CD14-positive monocyte (primary cell): Measurements from ENCODE around the gene GNAS. TPM values are rescaled to one million over a fixed set of nuclear protein-coding genes. Genes with fewer than 3 reads are reported as not detected.
A peak's percentile ranks its signal among the peaks of the same experiment; 100 is the strongest.

ENCODE experiments used
- DNase-seq, 3 donors: peaks; one replicate each; pipeline ENCODE4 v3.0.0-alpha.2; 2011 to 2022
- H2AFZ ChIP-seq: 2 replicates; pipeline ENCODE4 v1.6.0; 2012; ENCODE audit warnings: mild to moderate bottlenecking, low read depth, low read length, inconsistent platforms; ENCODE audit not compliant: insufficient read depth, poor library complexity, severe bottlenecking
- H3K27ac ChIP-seq, 2 donors: 1 replicate in 1 of 2; 2 replicates in 1 of 2; pipeline ENCODE4 v1.5.1; 2012 to 2013; ENCODE audit warnings: low read length in 2 of 2, control low read depth in 1 of 2, inconsistent platforms in 1 of 2, low read depth in 1 of 2, mild to moderate bottlenecking in 1 of 2
- H3K27me3 ChIP-seq, 2 donors: one replicate each; pipeline versions ENCODE4 v1.6.0 to v1.6.1; 2011 to 2013; ENCODE audit warnings: low read length in 2 of 2; ENCODE audit not compliant: control insufficient read depth in 2 of 2, insufficient read depth in 2 of 2
- H3K36me3 ChIP-seq, 2 donors: replicated peaks in 1 of 2; 1 replicate in 1 of 2; 2 replicates in 1 of 2; pipeline versions ENCODE4 v1.5.1 to v1.6.1; 2012 to 2013; ENCODE audit warnings: low read length in 2 of 2, control low read depth in 1 of 2, inconsistent platforms in 1 of 2, mild to moderate bottlenecking in 1 of 2; ENCODE audit not compliant: insufficient read depth in 2 of 2, control insufficient read depth in 1 of 2
- H3K4me1 ChIP-seq, 2 donors: 1 replicate in 1 of 2; 2 replicates in 1 of 2; pipeline versions ENCODE4 v1.5.1 to v1.6.1; 2012 to 2013; ENCODE audit warnings: low read length in 2 of 2, control low read depth in 1 of 2, inconsistent platforms in 1 of 2, mild to moderate bottlenecking in 1 of 2, moderate library complexity in 1 of 2; ENCODE audit not compliant: insufficient read depth in 2 of 2, control insufficient read depth in 1 of 2
- H3K4me2 ChIP-seq: replicated peaks from 2 replicates; pipeline ENCODE3; 2012; ENCODE audit warnings: low read length, moderate library complexity, mild to moderate bottlenecking; ENCODE audit not compliant: poor library complexity, severe bottlenecking; ENCODE audit errors: extremely low read depth
- H3K4me3 ChIP-seq, 3 experiments: fragments of 200-600 bp in 1 of 3; sonication (generic) in 1 of 3; replicated peaks in 1 of 3; 1 replicate in 2 of 3; 2 replicates in 1 of 3; pipeline ENCODE4 v1.5.1; 2011 to 2013; ENCODE audit warnings: low read length in 3 of 3, mild to moderate bottlenecking in 3 of 3, control low read depth in 2 of 3, low read depth in 2 of 3, inconsistent platforms in 1 of 3, moderate library complexity in 1 of 3
- H3K79me2 ChIP-seq: 2 replicates; pipeline ENCODE4 v1.6.0; 2012; ENCODE audit warnings: mild to moderate bottlenecking, control low read depth, inconsistent platforms, low read length, moderate library complexity; ENCODE audit not compliant: insufficient read depth
- H3K9ac ChIP-seq: 2 replicates; pipeline ENCODE4 v1.6.0; 2017; ENCODE audit warnings: low read length, mild to moderate bottlenecking; ENCODE audit not compliant: insufficient read depth, poor library complexity, severe bottlenecking
- H3K9me3 ChIP-seq, 2 donors: replicated peaks in 1 of 2; 1 replicate in 1 of 2; 2 replicates in 1 of 2; pipeline versions ENCODE4 v1.5.1 to v1.6.1; 2012 to 2013; ENCODE audit warnings: low read length in 2 of 2, control low read depth in 1 of 2; ENCODE audit not compliant: control insufficient read depth in 1 of 2, insufficient read depth in 1 of 2
- H4K20me1 ChIP-seq: 2 replicates; pipeline ENCODE4 v1.6.0; 2012; ENCODE audit warnings: mild to moderate bottlenecking, low read length, control low read depth, moderate library complexity; ENCODE audit not compliant: insufficient read depth
- H3K27ac Mint-ChIP-seq, 7 donors: one replicate each; pipeline ENCODE4 v1.8.0; 2020; ENCODE audit warnings: mild to moderate bottlenecking in 7 of 7, mixed read lengths in 7 of 7, moderate library complexity in 6 of 7, inconsistent platforms in 2 of 7
- H3K27me3 Mint-ChIP-seq, 3 donors: one replicate each; pipeline ENCODE4 v1.8.0; 2021 to 2022; ENCODE audit warnings: low read depth in 3 of 3, mild to moderate bottlenecking in 3 of 3, mixed read lengths in 3 of 3, moderate library complexity in 3 of 3, inconsistent platforms in 1 of 3
- H3K36me3 Mint-ChIP-seq, 2 donors: one replicate each; pipeline ENCODE4 v1.8.0; 2020; ENCODE audit warnings: mixed read lengths in 2 of 2, inconsistent platforms in 1 of 2, mild to moderate bottlenecking in 1 of 2
- H3K4me1 Mint-ChIP-seq: one replicate; pipeline ENCODE4 v1.8.0; 2020; ENCODE audit warnings: mild to moderate bottlenecking, mixed read lengths
- H3K4me3 Mint-ChIP-seq, 2 donors: one replicate each; pipeline ENCODE4 v1.8.0; 2020; ENCODE audit warnings: mild to moderate bottlenecking in 2 of 2, mixed read lengths in 2 of 2, moderate library complexity in 1 of 2
- H3K9me3 Mint-ChIP-seq, 7 donors: one replicate each; pipeline ENCODE4 v1.8.0; 2020 to 2022; ENCODE audit warnings: mixed read lengths in 7 of 7, mild to moderate bottlenecking in 6 of 7, moderate library complexity in 6 of 7, inconsistent platforms in 2 of 7
- CTCF ChIP-seq: fragments of 200-600 bp; IDR thresholded peaks from one replicate; pipeline ENCODE4 v1.8.0; 2022; ENCODE audit warnings: antibody characterized with exemption, mild to moderate bottlenecking
- WGBS: methylation state at CpG from one replicate; pipeline ENCODE4 v1.1.5; 2013; ENCODE audit warnings: missing lambda C conversion rate; ENCODE audit not compliant: insufficient coverage; 5-methylcytosine and 5-hydroxymethylcytosine counted together
- intact Hi-C, 2 donors: fragments of 100-400 bp; cut with micrococcal nuclease; formaldehyde crosslinking; loops; one replicate each; pipeline versions ENCODE4 v1.15.0 to v1.15.1; 2023
- polyA plus RNA-seq, 3 donors: library from polyadenylated mRNA; depleted of rRNA in 1 of 3; unstranded in 2 of 3; stranded (reverse) in 1 of 3; fragments of 300-500 nt in 2 of 3; fragments of >200 nt in 1 of 3; fragmentation: Illumina TruSeq in 2 of 3; gene quantifications; 1 replicate in 2 of 3; 2 replicates in 1 of 3; pipeline ENCODE4 v1.2.3, GENCODE V29; 2012 to 2021

The GNAS gene
- polyA plus RNA-seq, 3 donors = 109 to 1,105 (median 124) TPM

GRCh38 chr20:58877050-58877975 lies 24.8 kb downstream of the GNAS start:
- Mint-ChIP-seq H3K36me3 (no peaks in the 10 kb centered on the region), H3K9me3 (peaks cover 0 to 2% (median 0%) of the 10 kb centered on the region in 7 donors), H3K27me3 (peaks cover 0 to 10% (median 5%) of the 10 kb centered on the region in 3 donors), H3K27ac (peak overlapping the region in 2 of 7 donors; percentile 34 to 55), H3K4me1 (peaks cover 4% of the 10 kb centered on the region), H3K4me3 (no peak overlapping the region)
- Histone ChIP-seq H3K27me3 (peaks cover 0 to 3% of the 10 kb centered on the region in 2 donors), H3K27ac (no peak overlapping the region), H3K4me2 (no peak overlapping the region), H3K36me3 (no peaks in the 10 kb centered on the region), H3K4me1 (no peaks in the 10 kb centered on the region), H3K9ac (no peak overlapping the region), H3K4me3 (no peak overlapping the region), H3K79me2 (no peaks in the 10 kb centered on the region), H4K20me1 (no peaks in the 10 kb centered on the region), H3K9me3 (no peaks in the 10 kb centered on the region), H2AFZ (no peak overlapping the region)
- no peak for TF ChIP-seq CTCF
- no peak for DNase-seq
- WGBS = 90% methylated on average over 9 of the region's 11 CpGs
- intact Hi-C loops = no loop called here

GRCh38 chr20:58877976-58878360 lies 25.5 kb downstream of the GNAS start:
- Histone ChIP-seq H3K4me2 (no peak overlapping the region), H3K4me3 (no peak overlapping the region), H3K4me1 (no peaks in the 10 kb centered on the region), H4K20me1 (no peaks in the 10 kb centered on the region), H3K27ac (no peak overlapping the region), H3K9ac (no peak overlapping the region), H2AFZ (no peak overlapping the region), H3K27me3 (peaks cover 0 to 3% of the 10 kb centered on the region in 2 donors), H3K36me3 (no peaks in the 10 kb centered on the region), H3K79me2 (no peaks in the 10 kb centered on the region), H3K9me3 (no peaks in the 10 kb centered on the region)
- Mint-ChIP-seq H3K9me3 (peaks cover 0 to 2% (median 0%) of the 10 kb centered on the region in 7 donors), H3K4me3 (no peak overlapping the region), H3K27me3 (peaks cover 0 to 10% (median 5%) of the 10 kb centered on the region in 3 donors), H3K4me1 (peaks cover 4% of the 10 kb centered on the region), H3K27ac (no peak overlapping the region), H3K36me3 (no peaks in the 10 kb centered on the region)
- no peak for DNase-seq
- 71% methylated on average over 1 of the region's 4 CpGs for WGBS
- intact Hi-C loops = no loop called here
- TF ChIP-seq CTCF = no peak
